A549 (cell line): Measurements from ENCODE around the gene CCN5.

Source experiments
- BHLHE40 ChIP-seq: IDR thresholded peaks from 2 replicates; pipeline ENCODE4 v1.6.1; 2012; ENCODE audit warnings: low read depth, low read length, inconsistent platforms
- CBX8 ChIP-seq: fragments of 200-600 bp; sonication (generic); IDR thresholded peaks from 2 replicates; pipeline ENCODE4 v1.6.1; 2016
- CEBPB ChIP-seq, 2 experiments: fragments of >200 bp in 1 of 2; sonication (Bioruptor Twin) in 1 of 2; formaldehyde crosslinking in 1 of 2; IDR thresholded peaks; 2 replicates each; pipeline ENCODE4 v1.6.1; 2012 to 2016
- POLR2A ChIP-seq: IDR thresholded peaks from 2 replicates; pipeline ENCODE4 v1.6.1; 2012; ENCODE audit warnings: mild to moderate bottlenecking, low read length
- POLR2AphosphoS2 ChIP-seq: conservative IDR thresholded peaks from 2 replicates; pipeline ENCODE4 v1.6.1; 2012; ENCODE audit warnings: low read length, improper control_type of control experiment, inconsistent platforms
- SMC3 ChIP-seq: fragments of >200 bp; sonication (Bioruptor Twin); formaldehyde crosslinking; IDR thresholded peaks from 3 replicates; pipeline ENCODE4 v1.6.1; 2018; ENCODE audit warnings: inconsistent platforms
- TF ChIP-seq, protein P1 (sequence below): fragments of >200 bp; sonication (Bioruptor Twin); formaldehyde crosslinking; IDR thresholded peaks from 3 replicates; pipeline ENCODE4 v1.5.1; 2016

DNA sequence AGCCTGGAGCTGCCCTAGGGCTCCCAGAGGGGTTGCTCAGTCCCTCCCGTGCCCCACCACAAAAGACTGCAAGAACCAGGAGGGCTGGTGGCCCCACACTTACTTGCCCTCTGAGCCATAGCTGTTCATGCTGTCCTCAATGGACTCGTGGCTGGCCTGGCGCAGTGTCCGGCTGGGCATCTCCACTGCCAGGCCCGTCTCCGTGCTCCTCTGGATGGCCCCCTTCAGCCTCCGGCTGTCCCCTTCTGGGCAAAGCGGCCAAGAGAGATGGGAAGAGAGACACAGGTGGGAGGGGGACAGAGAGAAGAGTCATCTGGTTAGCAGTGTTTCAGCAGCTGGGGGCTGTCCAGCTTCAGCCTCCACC lies 56.0 kb downstream of the CCN5 start:
- TF ChIP-seq, protein P1, sequence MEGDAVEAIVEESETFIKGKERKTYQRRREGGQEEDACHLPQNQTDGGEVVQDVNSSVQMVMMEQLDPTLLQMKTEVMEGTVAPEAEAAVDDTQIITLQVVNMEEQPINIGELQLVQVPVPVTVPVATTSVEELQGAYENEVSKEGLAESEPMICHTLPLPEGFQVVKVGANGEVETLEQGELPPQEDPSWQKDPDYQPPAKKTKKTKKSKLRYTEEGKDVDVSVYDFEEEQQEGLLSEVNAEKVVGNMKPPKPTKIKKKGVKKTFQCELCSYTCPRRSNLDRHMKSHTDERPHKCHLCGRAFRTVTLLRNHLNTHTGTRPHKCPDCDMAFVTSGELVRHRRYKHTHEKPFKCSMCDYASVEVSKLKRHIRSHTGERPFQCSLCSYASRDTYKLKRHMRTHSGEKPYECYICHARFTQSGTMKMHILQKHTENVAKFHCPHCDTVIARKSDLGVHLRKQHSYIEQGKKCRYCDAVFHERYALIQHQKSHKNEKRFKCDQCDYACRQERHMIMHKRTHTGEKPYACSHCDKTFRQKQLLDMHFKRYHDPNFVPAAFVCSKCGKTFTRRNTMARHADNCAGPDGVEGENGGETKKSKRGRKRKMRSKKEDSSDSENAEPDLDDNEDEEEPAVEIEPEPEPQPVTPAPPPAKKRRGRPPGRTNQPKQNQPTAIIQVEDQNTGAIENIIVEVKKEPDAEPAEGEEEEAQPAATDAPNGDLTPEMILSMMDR = no peak
- TF ChIP-seq BHLHE40 = no peak
- TF ChIP-seq CBX8 = no peak
- TF ChIP-seq CEBPB (IDR thresholded peaks at IDR 0.05) = no peak
- no peak for TF ChIP-seq POLR2A
- no peak for TF ChIP-seq SMC3
- no peak for TF ChIP-seq POLR2AphosphoS2
